H9 (cell line): ENCODE measurements around the gene UGT1A8. TPM values are rescaled to one million over a fixed set of nuclear protein-coding genes. Genes with fewer than 3 reads are reported as not detected.

Source experiments
- DNase-seq: peaks from one replicate; pipeline ENCODE4 v3.0.0-alpha.2; 2017
- H2AFZ ChIP-seq: one replicate; pipeline ENCODE4 v1.6.1; 2013; ENCODE audit warnings: mild to moderate bottlenecking, low read length, control low read depth, moderate library complexity
- H2AK5ac ChIP-seq: 2 replicates; pipeline ENCODE4 v1.6.1; 2013; ENCODE audit warnings: low read length, control low read depth, mixed read lengths; ENCODE audit not compliant: insufficient read length
- H2BK120ac ChIP-seq: one replicate; pipeline ENCODE4 v1.6.1; 2013; ENCODE audit warnings: low read depth, mild to moderate bottlenecking, low read length, control low read depth, inconsistent platforms; ENCODE audit not compliant: poor library complexity, severe bottlenecking
- H2BK12ac ChIP-seq: 2 replicates; pipeline ENCODE4 v1.6.1; 2013; ENCODE audit warnings: low read length, control low read depth, mixed read lengths, low read depth; ENCODE audit not compliant: insufficient read length
- H2BK15ac ChIP-seq: 2 replicates; pipeline ENCODE4 v1.6.1; 2013; ENCODE audit warnings: low read depth, low read length, control low read depth
- H2BK20ac ChIP-seq: one replicate; pipeline ENCODE4 v1.6.1; 2013; ENCODE audit warnings: low read depth, mild to moderate bottlenecking, low read length, control low read depth, inconsistent platforms; ENCODE audit not compliant: poor library complexity, severe bottlenecking
- H2BK5ac ChIP-seq: 2 replicates; pipeline ENCODE4 v1.6.1; 2013; ENCODE audit warnings: low read length, control low read depth, mixed read lengths; ENCODE audit not compliant: insufficient read length
- H3K14ac ChIP-seq: 2 replicates; pipeline ENCODE4 v1.6.1; 2013; ENCODE audit warnings: low read length, control low read depth; ENCODE audit not compliant: insufficient read depth
- H3K18ac ChIP-seq: 2 replicates; pipeline ENCODE4 v1.6.1; 2013; ENCODE audit warnings: low read depth, mild to moderate bottlenecking, mixed read lengths, low read length, control low read depth; ENCODE audit not compliant: insufficient read length
- H3K23ac ChIP-seq: 2 replicates; pipeline ENCODE4 v1.6.1; 2013; ENCODE audit warnings: low read length, control low read depth, mixed read lengths, low read depth; ENCODE audit not compliant: insufficient read length
- H3K23me2 ChIP-seq: 2 replicates; pipeline ENCODE4 v1.6.1; 2013; ENCODE audit warnings: low read depth, mild to moderate bottlenecking, mixed read lengths, low read length, control low read depth; ENCODE audit not compliant: insufficient read length, poor library complexity, severe bottlenecking
- H3K27ac ChIP-seq: 2 replicates; pipeline ENCODE4 v1.5.1; 2013; ENCODE audit warnings: low read length, control low read depth, mixed read lengths, low read depth; ENCODE audit not compliant: insufficient read length
- H3K27me3 ChIP-seq: 2 replicates; pipeline ENCODE4 v1.6.1; 2013; ENCODE audit warnings: low read length, control low read depth, inconsistent platforms; ENCODE audit not compliant: insufficient read depth
- H3K4ac ChIP-seq: 2 replicates; pipeline ENCODE4 v1.6.1; 2013; ENCODE audit warnings: low read depth, mild to moderate bottlenecking, control low read depth, inconsistent platforms, low read length, moderate library complexity
- H3K4me1 ChIP-seq: 2 replicates; pipeline ENCODE4 v1.6.1; 2013; ENCODE audit warnings: low read length, control low read depth, inconsistent platforms; ENCODE audit not compliant: insufficient read depth
- H3K4me2 ChIP-seq: 2 replicates; pipeline ENCODE4 v1.6.1; 2013; ENCODE audit warnings: low read length, control low read depth, mixed read lengths; ENCODE audit not compliant: insufficient read length, insufficient read depth
- H3K56ac ChIP-seq: 2 replicates; pipeline ENCODE4 v1.6.1; 2013; ENCODE audit warnings: low read depth, mild to moderate bottlenecking, mixed read lengths, low read length, control low read depth; ENCODE audit not compliant: insufficient read length
- H3K79me1 ChIP-seq: 2 replicates; pipeline ENCODE4 v1.6.1; 2013; ENCODE audit warnings: low read depth, mild to moderate bottlenecking, moderate library complexity, low read length, control low read depth, inconsistent platforms; ENCODE audit not compliant: insufficient read depth, poor library complexity, severe bottlenecking
- H3K79me2 ChIP-seq: 2 replicates; pipeline ENCODE4 v1.6.1; 2013; ENCODE audit warnings: low read length, control low read depth, inconsistent platforms; ENCODE audit not compliant: insufficient read depth
- H3K9ac ChIP-seq: 2 replicates; pipeline ENCODE4 v1.6.1; 2013; ENCODE audit warnings: low read length, control low read depth, mixed read lengths; ENCODE audit not compliant: insufficient read length; ENCODE audit errors: extremely low read depth
- H3K9me3 ChIP-seq: one replicate; pipeline ENCODE4 v1.6.1; 2013; ENCODE audit warnings: low read depth, low read length, inconsistent platforms; ENCODE audit not compliant: control insufficient read depth
- H3T11ph ChIP-seq: one replicate; pipeline ENCODE4 v1.6.1; 2013; ENCODE audit warnings: mild to moderate bottlenecking, low read length, control low read depth, inconsistent platforms
- H4K20me1 ChIP-seq: one replicate; pipeline ENCODE4 v1.6.1; 2013; ENCODE audit not compliant: control insufficient read depth, insufficient read length, insufficient read depth
- H4K5ac ChIP-seq: 2 replicates; pipeline ENCODE4 v1.6.1; 2013; ENCODE audit warnings: low read depth, mild to moderate bottlenecking, mixed read lengths, low read length, control low read depth; ENCODE audit not compliant: insufficient read length
- H4K8ac ChIP-seq: replicated peaks from 2 replicates; pipeline ENCODE4 v1.6.1; 2013; ENCODE audit warnings: low read length, control low read depth, mixed read lengths, low read depth; ENCODE audit not compliant: insufficient read length
- H4K91ac ChIP-seq: 2 replicates; pipeline ENCODE4 v1.6.1; 2013; ENCODE audit warnings: low read depth, mild to moderate bottlenecking, moderate library complexity, mixed read lengths, low read length, control low read depth; ENCODE audit not compliant: insufficient read length
- H3K27ac Mint-ChIP-seq, 3 experiments: 2 replicates in 2 of 3; 3 replicates in 1 of 3; pipeline ENCODE4 v1.8.0; 2020 to 2021; ENCODE audit warnings: mixed read lengths in 3 of 3, mild to moderate bottlenecking in 1 of 3, moderate library complexity in 1 of 3
- H3K27me3 Mint-ChIP-seq: 2 replicates; pipeline ENCODE4 v1.8.0; 2021; ENCODE audit warnings: low read depth, mild to moderate bottlenecking, moderate library complexity, mixed read lengths
- H3K36me3 Mint-ChIP-seq, 3 experiments: 2 replicates in 2 of 3; 3 replicates in 1 of 3; pipeline ENCODE4 v1.8.0; 2020 to 2021; ENCODE audit warnings: low read depth in 3 of 3, mixed read lengths in 3 of 3; ENCODE audit not compliant: insufficient read depth in 1 of 3
- H3K4me1 Mint-ChIP-seq, 2 experiments: 2 replicates each; pipeline ENCODE4 v1.8.0; 2020; ENCODE audit warnings: mixed read lengths in 2 of 2
- H3K4me3 Mint-ChIP-seq, 2 experiments: 2 replicates in 1 of 2; 3 replicates in 1 of 2; pipeline ENCODE4 v1.8.0; 2020 to 2021; ENCODE audit warnings: mild to moderate bottlenecking in 2 of 2, mixed read lengths in 2 of 2, moderate library complexity in 1 of 2
- H3K9me3 Mint-ChIP-seq, 2 experiments: 2 replicates in 1 of 2; 3 replicates in 1 of 2; pipeline ENCODE4 v1.8.0; 2020; ENCODE audit warnings: mild to moderate bottlenecking in 2 of 2, mixed read lengths in 2 of 2, moderate library complexity in 1 of 2
- WGBS: extraction: QIAGEN DNeasy Blood & Tissue Kit; methylation state at CpG from one replicate; pipeline ENCODE4 v1.1.7; 2013; ENCODE audit warnings: missing lambda C conversion rate, low lambda C conversion rate, mixed read lengths; ENCODE audit not compliant: insufficient read length; ENCODE audit errors: extremely low coverage; 5-methylcytosine and 5-hydroxymethylcytosine counted together
- total RNA-seq: library from RNA; stranded (reverse); gene quantifications from 2 replicates; pipeline ENCODE4 v1.2.1, GENCODE V29; 2021
- TF ChIP-seq, protein P1 (sequence below): fragments of 200-600 bp; sonication (generic); conservative IDR thresholded peaks from 3 replicates; pipeline ENCODE4 v1.8.0; 2021; ENCODE audit warnings: antibody characterized with exemption, mild to moderate bottlenecking

Gene UGT1A8
- total RNA-seq, 1 experiment from 2014 or later: not detected

DNA sequence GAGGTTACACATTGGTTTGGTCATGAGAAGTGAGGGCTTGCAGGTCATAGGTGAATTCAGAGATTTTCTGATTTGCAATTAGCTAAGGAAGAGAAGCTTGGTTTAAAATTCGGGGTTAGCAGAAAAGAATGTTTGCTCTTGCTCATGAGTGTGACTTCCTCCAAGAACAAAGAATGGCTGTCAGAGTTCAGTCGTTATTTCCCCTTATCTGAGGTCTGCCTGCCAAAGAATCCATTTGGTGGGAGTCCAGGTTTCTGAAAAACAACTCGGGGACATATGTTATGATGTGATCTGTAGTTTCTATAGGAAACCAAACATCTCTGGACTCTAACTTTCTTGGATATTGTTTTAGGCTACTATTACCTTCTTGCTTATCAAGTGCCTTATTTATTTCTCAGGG lies 72.1 kb downstream of the UGT1A8 start:
- Mint-ChIP-seq H3K9me3 (no peaks in the 10 kb centered on the region; a peak in 2 of 5 replicates), H3K36me3 (no peaks in the 10 kb centered on the region; a peak in 1 of 7 replicates), H3K4me1 (peaks cover 24 to 29% of the 10 kb centered on the region in 2 experiments), H3K4me3 (no peak overlapping the region), H3K27ac (no peak overlapping the region), H3K27me3 (no peaks in the 10 kb centered on the region; the same call in 1 of the 2 replicates)
- no peak overlapping the region for H4K5ac ChIP-seq
- H2BK15ac ChIP-seq: no peak overlapping the region
- no peaks in the 10 kb centered on the region for H4K20me1 ChIP-seq
- H2BK12ac ChIP-seq: no peak overlapping the region
- no peak overlapping the region for H2BK120ac ChIP-seq
- H3K27ac ChIP-seq: no peak overlapping the region
- H3K4me2 ChIP-seq: no peak overlapping the region
- no peak overlapping the region for H4K91ac ChIP-seq
- no peak for DNase-seq
- no peak overlapping the region for H3K4ac ChIP-seq
- no peak overlapping the region for H3K23ac ChIP-seq
- H4K8ac ChIP-seq: no peak overlapping the region
- H3K56ac ChIP-seq: no peak overlapping the region
- TF ChIP-seq, protein P1, sequence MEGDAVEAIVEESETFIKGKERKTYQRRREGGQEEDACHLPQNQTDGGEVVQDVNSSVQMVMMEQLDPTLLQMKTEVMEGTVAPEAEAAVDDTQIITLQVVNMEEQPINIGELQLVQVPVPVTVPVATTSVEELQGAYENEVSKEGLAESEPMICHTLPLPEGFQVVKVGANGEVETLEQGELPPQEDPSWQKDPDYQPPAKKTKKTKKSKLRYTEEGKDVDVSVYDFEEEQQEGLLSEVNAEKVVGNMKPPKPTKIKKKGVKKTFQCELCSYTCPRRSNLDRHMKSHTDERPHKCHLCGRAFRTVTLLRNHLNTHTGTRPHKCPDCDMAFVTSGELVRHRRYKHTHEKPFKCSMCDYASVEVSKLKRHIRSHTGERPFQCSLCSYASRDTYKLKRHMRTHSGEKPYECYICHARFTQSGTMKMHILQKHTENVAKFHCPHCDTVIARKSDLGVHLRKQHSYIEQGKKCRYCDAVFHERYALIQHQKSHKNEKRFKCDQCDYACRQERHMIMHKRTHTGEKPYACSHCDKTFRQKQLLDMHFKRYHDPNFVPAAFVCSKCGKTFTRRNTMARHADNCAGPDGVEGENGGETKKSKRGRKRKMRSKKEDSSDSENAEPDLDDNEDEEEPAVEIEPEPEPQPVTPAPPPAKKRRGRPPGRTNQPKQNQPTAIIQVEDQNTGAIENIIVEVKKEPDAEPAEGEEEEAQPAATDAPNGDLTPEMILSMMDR: no peak
- H2AK5ac ChIP-seq: no peak overlapping the region
- no peaks in the 10 kb centered on the region for H3K79me2 ChIP-seq
- no peaks in the 10 kb centered on the region for H3K9me3 ChIP-seq
- H3K4me1 ChIP-seq: peaks cover 3% of the 10 kb centered on the region; the same call in 1 of the 2 replicates
- no peak overlapping the region for H3K9ac ChIP-seq
- no peak overlapping the region for H2AFZ ChIP-seq
- no peak overlapping the region for H3K18ac ChIP-seq
- no peaks in the 10 kb centered on the region for H3K23me2 ChIP-seq
- no peaks in the 10 kb centered on the region for H3K27me3 ChIP-seq
- H3K79me1 ChIP-seq: no peaks in the 10 kb centered on the region
- no peak overlapping the region for H3T11ph ChIP-seq
- no peak overlapping the region for H3K14ac ChIP-seq
- WGBS: no CpG with 5 or more reads among the region's 3 CpGs
- no peak overlapping the region for H2BK5ac ChIP-seq
- H2BK20ac ChIP-seq: no peak overlapping the region
